Measurements from ENCODE around the gene SF3B6.
"Not testable (repeated sequence)": the region's sequence is repeated elsewhere in the genome, so short reads cannot be mapped to it uniquely, and the experiment has no call there.

The SF3B6 gene

GRCh38 chr2:24050041-24050979, 25.8 kb downstream of the SF3B6 start:
- no peak for DNase-seq

GRCh38 chr2:24049485-24050021, 26.6 kb downstream of the SF3B6 start, which contains the start of gene FKBP1B:
Gene FKBP1B, plus strand, starts transcription at chr2:24049741. Its CDS starts 109 bp downstream, at chr2:24049850.
- no peak for DNase-seq

GRCh38 chr2:24048769-24049484, 27.2 kb downstream of the SF3B6 start:
- DNase-seq, result peak; percentile 54

- DNase-seq, result no peak
Measured at GRCh38 chr2:24047703-24048033, 28.5 kb downstream of the SF3B6 start.

DNA sequence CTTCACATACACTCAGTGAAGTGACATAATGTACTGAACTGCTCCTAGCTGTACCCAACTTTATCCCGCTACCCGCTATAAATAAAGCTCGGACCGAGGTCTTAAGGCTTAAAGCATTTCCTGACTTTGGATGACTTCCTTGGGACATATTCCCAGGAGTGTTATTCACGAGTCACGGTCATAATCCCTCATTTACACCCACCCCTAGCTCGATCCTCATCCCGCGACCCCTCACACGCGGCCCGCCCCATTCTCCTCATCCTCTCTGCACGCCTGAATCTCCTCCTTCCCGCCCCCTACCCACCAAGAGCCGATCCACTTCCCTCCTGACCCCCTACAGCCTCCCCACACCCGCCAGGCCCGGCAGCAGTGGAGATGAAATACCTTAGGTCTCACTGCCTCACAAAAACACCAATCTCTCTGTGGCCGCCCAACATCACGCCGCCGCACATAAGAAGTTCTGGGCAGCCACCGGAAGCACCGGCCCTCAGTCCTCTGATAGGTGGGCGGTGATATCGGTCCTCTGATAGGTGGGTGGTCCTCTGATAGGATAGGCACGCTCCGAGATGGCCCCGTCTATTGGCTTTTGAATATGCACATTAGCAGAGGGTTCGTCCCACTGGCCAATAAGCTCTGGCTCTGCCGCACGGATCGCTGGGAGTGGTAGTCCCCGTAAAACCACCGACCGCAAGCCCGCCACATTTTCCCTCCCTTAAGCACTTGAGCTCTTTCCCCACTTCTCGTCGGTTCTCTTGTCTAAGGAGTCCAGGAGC, 29.0 kb downstream of the SF3B6 start, which contains the start of gene WDCP:
WDCP (minus strand) TSS at position 462 of the 773 bp plus-strand sequence. CDS start 7,897 bp downstream, outside the sequence.
- DNase-seq, result peak; percentile 99

- no peak for DNase-seq
Measured at GRCh38 chr2:24046599-24046929, 29.6 kb downstream of the SF3B6 start.

DNA sequence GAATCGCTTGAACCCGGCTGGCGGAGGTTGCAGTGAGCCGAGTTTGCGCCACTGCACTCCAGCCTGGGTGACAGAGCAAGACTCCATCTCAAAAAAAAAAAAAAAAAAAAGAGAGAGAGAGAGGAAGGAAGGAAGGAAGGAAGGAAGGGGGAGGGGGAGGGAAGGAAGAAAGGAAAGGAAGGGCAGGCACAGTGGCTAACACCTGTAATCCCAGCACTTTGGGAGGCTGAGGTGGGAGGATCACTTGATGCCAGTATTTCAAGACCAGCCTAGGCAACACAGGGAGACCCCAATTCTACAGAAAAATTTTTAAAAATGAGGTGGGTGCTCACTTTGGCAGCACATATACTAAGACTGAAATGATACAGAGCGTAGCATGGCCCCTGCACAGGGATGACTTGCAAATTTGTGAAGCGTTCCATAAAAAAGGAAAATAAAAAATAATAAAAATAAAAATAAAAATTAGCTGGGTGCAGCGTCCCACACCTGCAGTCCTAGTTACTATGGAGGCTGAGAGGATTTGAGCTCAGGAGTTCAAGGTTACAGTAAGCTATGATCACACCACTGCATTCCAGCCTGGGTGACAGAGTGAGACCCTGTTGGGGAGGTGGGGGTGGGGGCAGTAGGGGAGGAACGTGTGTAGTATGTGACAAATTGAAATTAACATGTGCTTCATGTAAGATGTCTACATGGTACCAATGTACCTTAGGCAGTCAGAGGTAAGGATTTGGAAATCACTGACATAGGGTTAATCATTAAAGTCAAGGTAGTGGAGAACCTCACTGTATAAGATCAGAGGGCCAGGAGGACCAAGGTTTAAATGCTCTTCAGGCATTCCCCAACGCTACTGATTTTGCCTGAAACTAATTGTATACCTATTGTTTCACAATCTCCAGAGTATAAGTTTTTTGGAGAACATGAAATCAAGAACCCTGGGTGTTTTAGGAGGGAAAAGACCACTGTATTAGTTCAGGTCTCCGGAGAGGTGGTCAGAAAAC, 30.3 kb downstream of the SF3B6 start:
- peak; percentile 28 for DNase-seq

- not testable (repeated sequence) for DNase-seq
Measured at GRCh38 chr2:24043133-24043532, 33.0 kb downstream of the SF3B6 start.

DNA sequence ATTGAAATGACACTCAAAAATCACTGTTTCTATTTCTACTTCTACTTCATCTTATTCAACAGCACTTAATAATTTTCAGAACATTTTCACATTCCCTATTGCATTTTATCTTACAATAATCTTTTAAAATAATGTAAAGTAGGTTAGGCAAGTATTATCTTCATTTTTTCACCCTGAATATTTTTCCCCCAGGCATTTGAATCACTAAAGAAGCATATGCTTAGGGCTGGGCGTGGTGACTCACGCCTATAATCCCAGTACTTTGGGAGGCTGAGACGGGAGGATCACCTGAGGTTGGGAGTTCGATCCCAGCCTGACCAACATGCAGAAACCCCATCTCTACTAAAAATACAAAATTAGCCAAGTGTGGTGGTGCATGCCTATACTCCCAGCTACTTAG, 35.6 kb downstream of the SF3B6 start:
- no peak for DNase-seq

DNA sequence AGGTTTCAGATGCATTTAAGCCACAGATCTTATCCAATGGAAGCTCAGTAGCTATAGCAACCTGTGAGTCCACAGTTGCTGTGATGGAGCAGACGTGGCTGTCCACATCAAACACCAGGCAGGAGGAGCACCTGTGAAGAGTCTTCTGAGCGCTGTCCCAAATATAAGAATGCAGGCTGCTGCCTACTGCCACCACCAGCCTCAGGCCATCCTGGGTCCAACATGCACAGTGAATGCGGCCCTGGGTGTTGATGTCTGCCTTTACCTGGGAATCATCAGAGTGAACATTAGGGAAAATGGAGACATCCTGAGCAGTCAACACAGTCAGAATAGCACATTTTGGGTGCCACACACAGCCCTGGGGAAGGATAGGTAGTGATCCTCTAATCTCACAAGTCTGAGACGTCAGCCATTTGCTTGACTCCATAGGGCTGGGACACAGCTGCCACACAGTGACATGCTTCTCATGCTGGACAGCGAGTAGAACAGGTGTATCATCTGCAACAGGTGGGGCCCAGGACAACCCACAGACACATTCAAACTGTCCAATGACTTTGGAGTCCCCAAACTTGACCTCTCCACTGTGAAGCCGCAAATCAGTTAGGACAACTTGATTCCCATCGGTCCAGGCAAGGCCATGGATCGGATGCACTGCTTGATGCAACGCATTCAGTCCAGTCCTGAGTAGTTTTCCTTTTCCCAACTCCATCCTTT, 37.2 kb downstream of the SF3B6 start:
- DNase-seq, result no peak

DNA sequence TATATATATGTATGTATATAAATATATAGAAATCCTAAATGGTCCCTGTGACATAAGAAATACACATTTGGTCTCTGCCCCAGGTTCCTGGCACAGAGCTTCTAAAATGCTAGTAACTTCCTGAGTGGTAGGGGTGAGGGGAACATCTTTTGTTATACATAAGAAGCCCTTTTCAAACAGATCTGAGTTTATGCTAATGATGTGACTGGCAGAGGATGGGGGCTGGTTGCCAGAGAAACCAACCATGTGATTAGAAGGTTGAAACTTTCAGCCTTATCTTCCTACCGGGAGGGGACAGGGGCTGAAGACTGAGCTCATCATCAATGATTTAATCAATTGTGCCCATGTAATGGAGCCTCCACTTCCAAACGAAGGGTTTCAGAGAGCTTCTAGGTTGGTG, 49.9 kb downstream of the SF3B6 start:
- DNase-seq, result no peak

- no peak for DNase-seq
Measured at GRCh38 chr2:24024996-24025663, 51.0 kb downstream of the SF3B6 start.

- DNase-seq, result no peak
Measured at GRCh38 chr2:24024018-24024417, 52.1 kb downstream of the SF3B6 start.

DNA sequence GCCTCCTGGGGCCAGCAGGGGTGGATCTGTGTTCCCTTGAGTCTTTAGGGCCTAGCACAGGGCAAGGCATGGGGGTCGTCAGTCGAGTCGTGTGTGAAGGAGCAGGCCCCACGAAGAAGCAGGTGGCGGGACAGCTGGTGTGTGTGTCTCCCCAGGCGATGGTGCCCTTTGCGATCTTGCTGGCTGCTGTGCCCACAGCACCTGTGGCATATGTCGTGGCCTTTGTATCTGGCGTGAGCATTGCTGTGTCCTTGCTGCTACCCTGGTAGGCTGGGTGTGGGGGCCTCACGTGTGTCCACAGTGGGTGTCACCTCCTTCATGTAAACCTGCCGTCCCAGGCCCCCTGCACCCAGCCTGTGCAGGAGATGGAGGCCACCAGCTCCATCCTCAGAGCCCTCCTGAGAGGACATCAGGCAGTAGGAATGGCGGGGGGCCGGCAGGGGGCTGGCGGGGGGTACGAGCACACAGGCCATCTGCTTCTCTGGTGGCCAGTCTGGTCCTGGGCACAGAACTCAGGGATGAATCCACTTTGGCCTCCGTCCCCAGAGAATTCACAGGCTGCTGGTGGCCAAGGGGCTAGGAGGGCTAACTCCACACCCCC, 53.1 kb downstream of the SF3B6 start:
- no peak for DNase-seq

- DNase-seq, result no peak
Measured at GRCh38 chr2:24022324-24022974, 53.7 kb downstream of the SF3B6 start.

DNA sequence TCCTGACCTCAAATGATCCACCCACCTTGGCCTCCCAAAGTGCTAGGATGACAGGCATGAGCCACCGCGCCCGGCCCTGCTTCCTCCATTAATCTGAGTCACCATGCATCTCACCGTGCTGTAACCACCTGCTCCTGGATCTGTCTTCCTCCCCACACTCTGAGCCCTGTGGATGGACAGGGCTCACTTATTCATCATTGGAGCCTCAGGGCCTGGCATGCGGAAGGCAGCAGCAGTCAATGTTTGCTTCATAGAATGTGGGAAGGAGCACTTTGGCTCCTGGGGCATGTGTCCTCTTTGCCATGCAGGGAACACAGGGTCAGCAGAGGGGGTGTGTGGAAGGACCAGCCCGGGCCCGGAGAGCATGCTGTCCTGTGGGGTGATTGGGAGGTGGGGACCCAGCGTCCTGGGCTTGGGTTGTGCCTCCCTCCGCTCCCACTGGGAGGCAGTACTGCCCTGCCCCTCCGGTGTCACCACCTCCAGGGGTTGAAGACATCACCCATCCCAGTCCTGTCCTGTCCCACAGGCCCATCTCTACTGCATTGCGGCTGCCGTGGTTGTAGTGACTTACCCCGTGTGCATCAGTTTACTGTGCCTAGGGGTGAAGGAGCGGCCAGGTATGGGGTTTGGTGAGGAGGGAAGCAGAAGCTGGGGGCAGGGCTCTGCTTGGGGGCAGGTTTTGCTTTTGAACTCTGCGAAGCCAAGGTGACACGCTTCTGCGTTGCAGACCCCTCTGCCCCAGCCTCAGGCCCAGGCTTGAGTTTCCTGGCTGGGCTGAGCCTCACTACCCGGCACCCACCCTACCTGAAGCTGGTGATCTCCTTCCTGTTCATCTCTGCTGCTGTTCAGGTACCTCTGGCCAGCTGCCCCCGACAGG, 54.8 kb downstream of the SF3B6 start:
- peak; percentile 27 for DNase-seq

- DNase-seq, result no peak
Measured at GRCh38 chr2:24020244-24020643, 55.9 kb downstream of the SF3B6 start.

DNA sequence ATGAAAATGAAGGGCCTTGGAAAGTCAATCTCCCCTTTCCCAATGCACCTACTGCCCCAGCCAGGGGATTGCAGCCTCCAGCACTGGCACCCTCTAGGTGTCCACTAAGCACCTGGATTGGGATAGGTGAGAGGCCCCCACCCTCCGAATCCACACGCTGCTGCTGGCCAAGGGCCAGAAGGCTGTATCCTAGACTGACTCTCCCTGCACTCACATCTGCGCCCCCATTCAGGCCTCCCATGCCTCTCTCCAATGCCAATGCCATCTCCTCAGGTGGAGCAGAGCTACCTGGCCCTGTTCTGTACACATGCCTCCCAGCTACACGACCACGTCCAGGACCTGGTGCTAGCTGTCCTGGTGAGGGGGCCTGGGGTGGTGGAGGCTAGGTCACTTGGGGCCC, 56.4 kb downstream of the SF3B6 start:
- no peak for DNase-seq
